GM12878 (cell line): Measurements from ENCODE around the gene FAM120A. TPM values are rescaled to one million over a fixed set of nuclear protein-coding genes. Genes with fewer than 3 reads are reported as not detected.

Experiments
- ATAC-seq: fragments of 200-7000 bp; cut with Tn5 transposase; 3 replicates; pipeline ENCODE4 v1.9.1; 2020; ENCODE audit warnings: mild to moderate bottlenecking, moderate library complexity
- BruUV-seq: library from RNA; stranded (reverse); fragments of 400-500 nt; replicated peaks from 2 replicates; lab custom pipeline; 2021; lab: Mats Ljungman, UMichigan
- CTCF ChIA-PET: fragments of 300-600 bp; sonication (Branson Sonifier 250); formaldehyde crosslinking; extraction: SDS; loops from one replicate; lab custom pipeline; 2021; ENCODE audit warnings: inconsistent platforms; lab: Yijun Ruan, JAX
- POLR2A ChIA-PET: fragments of 350-600 bp; formaldehyde crosslinking; extraction: SDS; loops from one replicate; lab custom pipeline; 2021; ENCODE audit warnings: inconsistent platforms; lab: Charles Lee
- RAD21 ChIA-PET: fragments of 300-600 bp; sonication (Branson Sonifier 250); formaldehyde crosslinking; loops from one replicate; lab custom pipeline; 2023; ENCODE audit warnings: antibody characterized with exemption; ENCODE audit not compliant: unreplicated experiment; lab: Charles Lee
- SMC1A ChIA-PET: fragments of 300-600 bp; sonication (Branson Sonifier 250); formaldehyde crosslinking; loops from one replicate; lab custom pipeline; 2023; ENCODE audit not compliant: unreplicated experiment, uncharacterized antibody; lab: Charles Lee
- DNase-seq: peaks from one replicate; pipeline ENCODE4 v3.0.0-alpha.2; 2011; ENCODE audit warnings: low read depth, low spot score
- FAIRE-seq: peaks from 3 replicates; lab custom pipeline; 2011; peaks lifted over from hg19 to GRCh38; lab: Jason Lieb, UNC
- H2AFZ ChIP-seq: 2 replicates; pipeline ENCODE4 v1.6.0; 2011; ENCODE audit warnings: low read depth, low read length, control low read depth; ENCODE audit not compliant: control insufficient read depth
- H3K27ac ChIP-seq: 2 replicates; pipeline ENCODE4 v1.5.1; 2011; ENCODE audit warnings: control low read depth; ENCODE audit not compliant: control insufficient read depth, insufficient read depth
- H3K27me3 ChIP-seq, 2 experiments: replicated peaks in 1 of 2; 2 replicates each; pipeline versions ENCODE4 v1.6.0 to v1.6.1; 2011; ENCODE audit warnings: low read length in 1 of 2; ENCODE audit not compliant: control insufficient read depth in 2 of 2, insufficient read depth in 2 of 2
- H3K36me3 ChIP-seq, 2 experiments: 2 replicates each; pipeline ENCODE4 v1.5.1; 2011; ENCODE audit warnings: low read length in 1 of 2; ENCODE audit not compliant: control insufficient read depth in 2 of 2, insufficient read depth in 2 of 2
- H3K4me1 ChIP-seq: 2 replicates; pipeline ENCODE4 v1.6.1; 2011; ENCODE audit warnings: mild to moderate bottlenecking, low read length, moderate library complexity, mixed read lengths; ENCODE audit not compliant: control insufficient read depth, insufficient read depth
- H3K4me2 ChIP-seq: 2 replicates; pipeline ENCODE4 v1.6.0; 2011; ENCODE audit warnings: control low read depth; ENCODE audit not compliant: control insufficient read depth, insufficient read depth
- H3K4me3 ChIP-seq: fragments of 200-600 bp; sonication (generic); 2 replicates; pipeline ENCODE4 v1.5.1; 2016
- H3K79me2 ChIP-seq: 2 replicates; pipeline ENCODE4 v1.6.0; 2011; ENCODE audit warnings: low read length; ENCODE audit not compliant: control insufficient read depth, insufficient read depth
- H3K9ac ChIP-seq: 2 replicates; pipeline ENCODE4 v1.8.0; 2011; ENCODE audit warnings: low read length, control low read depth, mixed read lengths; ENCODE audit not compliant: control insufficient read depth, insufficient read depth
- H3K9me3 ChIP-seq: replicated peaks from 3 replicates; pipeline ENCODE4 v1.5.1; 2011; ENCODE audit warnings: mild to moderate bottlenecking, low read length; ENCODE audit not compliant: control insufficient read depth, insufficient read depth
- H4K20me1 ChIP-seq: 2 replicates; pipeline ENCODE4 v1.6.0; 2011; ENCODE audit not compliant: control insufficient read depth, insufficient read depth
- ASH2L ChIP-seq: fragments of 300-600, 200-600 bp; sonication (generic); IDR thresholded peaks from 2 replicates; pipeline ENCODE4 v1.6.1; 2017; ENCODE audit warnings: low read depth, mild to moderate bottlenecking, borderline replicate concordance
- CHD2 ChIP-seq: IDR thresholded peaks from 2 replicates; pipeline ENCODE4 v1.6.1; 2011; ENCODE audit warnings: low read depth, low read length, improper control_type of control experiment, borderline replicate concordance
- CREB1 ChIP-seq: IDR thresholded peaks from 2 replicates; pipeline ENCODE4 v1.6.1; 2012; ENCODE audit warnings: low read depth, mild to moderate bottlenecking, inconsistent platforms
- FOS ChIP-seq: IDR thresholded peaks from 3 replicates; pipeline ENCODE4 v1.6.1; 2011; ENCODE audit warnings: borderline replicate concordance; ENCODE audit not compliant: insufficient read length; ENCODE audit errors: extremely low read depth
- IRF4 ChIP-seq: IDR thresholded peaks from 2 replicates; pipeline ENCODE4 v1.6.1; 2011; ENCODE audit warnings: low read depth, low read length
- KDM1A ChIP-seq: fragments of 200-600 bp; sonication (generic); IDR thresholded peaks from 2 replicates; pipeline ENCODE4 v1.6.1; 2016; ENCODE audit warnings: borderline replicate concordance
- NR2C1 ChIP-seq: fragments of 450-650 bp; IDR thresholded peaks from 2 replicates; pipeline ENCODE4 v1.6.1; 2017; ENCODE audit warnings: antibody characterized with exemption, mild to moderate bottlenecking, moderate library complexity
- NR2C2 ChIP-seq: IDR thresholded peaks from 2 replicates; pipeline ENCODE4 v1.6.1; 2011; ENCODE audit warnings: borderline replicate concordance, low read depth; ENCODE audit not compliant: control insufficient read depth, insufficient read length
- PAX5 ChIP-seq: IDR thresholded peaks from 2 replicates; pipeline ENCODE4 v1.6.1; 2011; ENCODE audit warnings: low read depth, low read length, borderline replicate concordance
- POU2F2 ChIP-seq: IDR thresholded peaks from 3 replicates; pipeline ENCODE4 v1.6.1; 2011; ENCODE audit warnings: low read depth, mild to moderate bottlenecking, low read length, borderline replicate concordance
- REST ChIP-seq: IDR thresholded peaks from 2 replicates; pipeline ENCODE4 v1.6.1; 2012; ENCODE audit warnings: mild to moderate bottlenecking, low read depth, low read length
- STAT1 ChIP-seq: fragments of 450-650 bp; conservative IDR thresholded peaks from 2 replicates; pipeline ENCODE4 v1.6.1; 2014; ENCODE audit warnings: antibody characterized with exemption, mild to moderate bottlenecking
- TBL1XR1 ChIP-seq: IDR thresholded peaks from 2 replicates; pipeline ENCODE4 v1.6.1; 2012; ENCODE audit warnings: low read depth, low read length, improper control_type of control experiment
- WRNIP1 ChIP-seq: IDR thresholded peaks from 2 replicates; pipeline ENCODE4 v1.6.1; 2011; ENCODE audit warnings: low read depth, low read length, improper control_type of control experiment, borderline replicate concordance
- WGBS: methylation state at CpG from one replicate; pipeline ENCODE4 v1.1.6; 2016; ENCODE audit warnings: low lambda C conversion rate; ENCODE audit not compliant: insufficient replicate concordance, insufficient coverage; ENCODE audit errors: missing lambda C conversion rate; 5-methylcytosine and 5-hydroxymethylcytosine counted together
- in situ Hi-C: fragments of 300-500 bp; cut with MboI; formaldehyde crosslinking; loops from 9 replicates; pipeline ENCODE4 v1.14.3; 2018; ENCODE audit warnings: mixed read lengths
- intact Hi-C: fragments of 100-400 bp; cut with micrococcal nuclease; formaldehyde crosslinking; loops from one replicate; pipeline ENCODE4 v1.14.2; 2022; ENCODE audit not compliant: unreplicated experiment
- polyA plus RNA-seq, 11 experiments: library from polyadenylated mRNA; depleted of rRNA in 4 of 11; unstranded in 6 of 11; stranded (reverse) in 5 of 11; fragments of >200 nt; fragmentation: Nextera tagmentation in 4 of 11; fragmentation: Illumina TruSeq in 1 of 11; extraction: Ambion mirVana in 4 of 11; extraction: Trizol in 1 of 11; gene quantifications; 1 replicate in 1 of 11; 2 replicates in 10 of 11; pipeline versions ENCODE4 v1.2.1 to v1.2.3, GENCODE V29; 2011 to 2016; ENCODE audit warnings: inconsistent platforms in 2 of 11, missing spikeins in 2 of 11, low read depth in 1 of 11
- total RNA-seq, 4 experiments: library from RNA; depleted of rRNA in 3 of 4; stranded (reverse); fragments of >200 nt in 3 of 4; fragmentation: Illumina TruSeq in 1 of 4; extraction: Trizol in 1 of 4; gene quantifications; 2 replicates each; pipeline versions ENCODE4 v1.2.1 to v1.2.3, GENCODE V29; 2013 to 2021
- TF ChIP-seq, protein P1 (sequence below): IDR thresholded peaks from 2 replicates; pipeline ENCODE4 v1.6.1; 2011; ENCODE audit warnings: low read depth, low read length, improper control_type of control experiment, borderline replicate concordance
- TF ChIP-seq, protein P2 (sequence below): IDR thresholded peaks from 2 replicates; pipeline ENCODE4 v1.6.1; 2011; ENCODE audit warnings: borderline replicate concordance, low read depth, mild to moderate bottlenecking, moderate library complexity, low read length; ENCODE audit not compliant: insufficient read depth, poor library complexity, severe bottlenecking
- TF ChIP-seq, protein P3 (sequence below): fragments of 450-650 bp; IDR thresholded peaks from 2 replicates; pipeline ENCODE4 v1.6.1; 2018; ENCODE audit warnings: mild to moderate bottlenecking, low read depth, moderate library complexity; ENCODE audit not compliant: partially characterized antibody

FAM120A gene
- total and polyA plus RNA-seq, 10 of the 15 experiments (the other 5 are each of a cell fraction or from before 2014, with no cell fraction given), result 13.1 to 89.6 (median 52.5) TPM

DNA sequence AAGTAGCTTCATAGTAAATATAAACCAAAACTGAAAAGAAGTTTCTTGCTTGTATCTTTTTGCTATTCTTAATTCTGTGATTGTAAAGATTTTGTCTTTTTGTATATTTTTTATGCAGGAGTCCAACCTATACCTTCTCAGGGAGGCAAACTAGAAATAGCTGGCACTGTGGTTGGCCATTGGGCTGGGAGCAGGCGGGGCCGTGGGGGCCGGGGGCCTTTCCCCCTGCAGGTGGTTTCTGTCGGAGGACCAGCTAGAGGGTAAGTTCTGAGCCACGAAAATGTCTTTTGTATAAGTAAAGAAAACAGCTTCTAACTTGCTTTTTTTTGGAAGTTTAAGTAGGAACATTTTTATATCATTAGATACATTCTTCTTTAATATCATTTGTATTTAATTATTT is 109.5 kb downstream of the FAM120A start:
- DNase-seq (no peak), ATAC-seq (no peak), FAIRE-seq (no peak)
- Histone ChIP-seq H3K9ac (no peak overlapping the region), H3K36me3 (peaks cover 24 to 35% of the 10 kb centered on the region in 2 experiments), H3K9me3 (no peaks in the 10 kb centered on the region), H4K20me1 (no peaks in the 10 kb centered on the region), H3K27me3 (no peaks in the 10 kb centered on the region), H2AFZ (no peak overlapping the region), H3K27ac (no peak overlapping the region), H3K4me2 (no peak overlapping the region), H3K4me1 (no peaks in the 10 kb centered on the region; the same call in 1 of the 2 replicates), H3K4me3 (no peak overlapping the region), H3K79me2 (no peaks in the 10 kb centered on the region)
- in situ Hi-C loops (no loop called here), intact Hi-C loops (no loop called here)
- ChIA-PET CTCF (no interaction called here), POLR2A (no interaction called here), RAD21 (no interaction called here), SMC1A (interaction anchor here (0.9 to 1.2 kb wide), 2 partner anchors 9 to 10 kb away, joined by 3 to 4 read pairs; no protein-coding TSS in a partner anchor)
- WGBS, result 100% methylated on average over 5 of the region's 5 CpGs
- no TSS peak for BruUV-seq
- TF ChIP-seq POU2F2, result no peak
- no peak for TF ChIP-seq CHD2
- TF ChIP-seq ASH2L, result no peak
- no peak for TF ChIP-seq CREB1
- no peak for TF ChIP-seq IRF4
- TF ChIP-seq, protein P1, sequence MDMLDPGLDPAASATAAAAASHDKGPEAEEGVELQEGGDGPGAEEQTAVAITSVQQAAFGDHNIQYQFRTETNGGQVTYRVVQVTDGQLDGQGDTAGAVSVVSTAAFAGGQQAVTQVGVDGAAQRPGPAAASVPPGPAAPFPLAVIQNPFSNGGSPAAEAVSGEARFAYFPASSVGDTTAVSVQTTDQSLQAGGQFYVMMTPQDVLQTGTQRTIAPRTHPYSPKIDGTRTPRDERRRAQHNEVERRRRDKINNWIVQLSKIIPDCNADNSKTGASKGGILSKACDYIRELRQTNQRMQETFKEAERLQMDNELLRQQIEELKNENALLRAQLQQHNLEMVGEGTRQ, result no peak
- TF ChIP-seq, protein P2, sequence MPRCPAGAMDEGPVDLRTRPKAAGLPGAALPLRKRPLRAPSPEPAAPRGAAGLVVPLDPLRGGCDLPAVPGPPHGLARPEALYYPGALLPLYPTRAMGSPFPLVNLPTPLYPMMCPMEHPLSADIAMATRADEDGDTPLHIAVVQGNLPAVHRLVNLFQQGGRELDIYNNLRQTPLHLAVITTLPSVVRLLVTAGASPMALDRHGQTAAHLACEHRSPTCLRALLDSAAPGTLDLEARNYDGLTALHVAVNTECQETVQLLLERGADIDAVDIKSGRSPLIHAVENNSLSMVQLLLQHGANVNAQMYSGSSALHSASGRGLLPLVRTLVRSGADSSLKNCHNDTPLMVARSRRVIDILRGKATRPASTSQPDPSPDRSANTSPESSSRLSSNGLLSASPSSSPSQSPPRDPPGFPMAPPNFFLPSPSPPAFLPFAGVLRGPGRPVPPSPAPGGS, result no peak
- no peak for TF ChIP-seq NR2C2
- TF ChIP-seq, protein P3, sequence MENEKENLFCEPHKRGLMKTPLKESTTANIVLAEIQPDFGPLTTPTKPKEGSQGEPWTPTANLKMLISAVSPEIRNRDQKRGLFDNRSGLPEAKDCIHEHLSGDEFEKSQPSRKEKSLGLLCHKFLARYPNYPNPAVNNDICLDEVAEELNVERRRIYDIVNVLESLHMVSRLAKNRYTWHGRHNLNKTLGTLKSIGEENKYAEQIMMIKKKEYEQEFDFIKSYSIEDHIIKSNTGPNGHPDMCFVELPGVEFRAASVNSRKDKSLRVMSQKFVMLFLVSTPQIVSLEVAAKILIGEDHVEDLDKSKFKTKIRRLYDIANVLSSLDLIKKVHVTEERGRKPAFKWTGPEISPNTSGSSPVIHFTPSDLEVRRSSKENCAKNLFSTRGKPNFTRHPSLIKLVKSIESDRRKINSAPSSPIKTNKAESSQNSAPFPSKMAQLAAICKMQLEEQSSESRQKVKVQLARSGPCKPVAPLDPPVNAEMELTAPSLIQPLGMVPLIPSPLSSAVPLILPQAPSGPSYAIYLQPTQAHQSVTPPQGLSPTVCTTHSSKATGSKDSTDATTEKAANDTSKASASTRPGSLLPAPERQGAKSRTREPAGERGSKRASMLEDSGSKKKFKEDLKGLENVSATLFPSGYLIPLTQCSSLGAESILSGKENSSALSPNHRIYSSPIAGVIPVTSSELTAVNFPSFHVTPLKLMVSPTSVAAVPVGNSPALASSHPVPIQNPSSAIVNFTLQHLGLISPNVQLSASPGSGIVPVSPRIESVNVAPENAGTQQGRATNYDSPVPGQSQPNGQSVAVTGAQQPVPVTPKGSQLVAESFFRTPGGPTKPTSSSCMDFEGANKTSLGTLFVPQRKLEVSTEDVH, result no peak
- TF ChIP-seq TBL1XR1, result no peak
- TF ChIP-seq KDM1A, result no peak
- no peak for TF ChIP-seq REST
- TF ChIP-seq STAT1, result no peak
- no peak for TF ChIP-seq PAX5
- TF ChIP-seq WRNIP1, result no peak
- no peak for TF ChIP-seq NR2C1
- no peak for TF ChIP-seq FOS
